Epithelial cell of proximal tubule (primary cell): Measurements from ENCODE around the gene SPATA21. TPM values are rescaled to one million over a fixed set of nuclear protein-coding genes. Genes with fewer than 3 reads are reported as not detected.
A peak's percentile ranks its signal among the peaks of the same experiment; 100 is the strongest.
"Not testable (repeated sequence)": the region's sequence is repeated elsewhere in the genome, so short reads cannot be mapped to it uniquely, and the experiment has no call there.

Source experiments
- DNase-seq: peaks from one replicate; pipeline ENCODE4 v3.0.0-alpha.2; 2011; ENCODE audit warnings: low read depth
- H3K4me3 ChIP-seq: 2 replicates; pipeline ENCODE4 v1.5.1; 2011; ENCODE audit warnings: low read depth, mild to moderate bottlenecking, low read length
- total RNA-seq: library from RNA; depleted of rRNA; stranded (reverse); fragments of >200 nt; gene quantifications from 2 replicates; pipeline ENCODE4 v1.2.3, GENCODE V29; 2015
- TF ChIP-seq, protein P1 (sequence below): conservative IDR thresholded peaks from 2 replicates; pipeline ENCODE4 v1.5.1; 2012; ENCODE audit warnings: low read depth, mild to moderate bottlenecking, low read length

SPATA21 gene
- total RNA-seq, 1 donor from 2014 or later, result not detected

DNA sequence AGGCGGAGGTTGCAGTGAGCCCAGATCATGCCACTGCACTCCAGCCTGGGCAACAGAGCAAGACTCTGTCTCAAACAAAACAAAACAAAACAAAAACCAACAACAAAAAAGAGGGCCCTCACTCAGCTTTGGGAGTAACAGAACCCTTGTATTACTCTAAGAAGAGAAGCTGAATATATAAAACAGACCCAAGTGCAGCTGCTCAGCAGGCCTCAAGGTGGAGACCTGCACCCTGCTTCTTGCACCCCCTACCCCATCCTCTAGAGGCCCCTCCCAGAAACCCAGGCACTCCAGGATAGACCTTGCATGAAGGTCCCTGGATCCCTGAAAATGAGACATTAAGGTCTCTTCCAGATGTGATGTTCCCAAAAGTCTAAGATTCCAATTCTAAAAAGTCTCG is 37.7 kb upstream of the SPATA21 start:
- not testable (repeated sequence) for DNase-seq, H3K4me3 ChIP-seq
- TF ChIP-seq, protein P1, sequence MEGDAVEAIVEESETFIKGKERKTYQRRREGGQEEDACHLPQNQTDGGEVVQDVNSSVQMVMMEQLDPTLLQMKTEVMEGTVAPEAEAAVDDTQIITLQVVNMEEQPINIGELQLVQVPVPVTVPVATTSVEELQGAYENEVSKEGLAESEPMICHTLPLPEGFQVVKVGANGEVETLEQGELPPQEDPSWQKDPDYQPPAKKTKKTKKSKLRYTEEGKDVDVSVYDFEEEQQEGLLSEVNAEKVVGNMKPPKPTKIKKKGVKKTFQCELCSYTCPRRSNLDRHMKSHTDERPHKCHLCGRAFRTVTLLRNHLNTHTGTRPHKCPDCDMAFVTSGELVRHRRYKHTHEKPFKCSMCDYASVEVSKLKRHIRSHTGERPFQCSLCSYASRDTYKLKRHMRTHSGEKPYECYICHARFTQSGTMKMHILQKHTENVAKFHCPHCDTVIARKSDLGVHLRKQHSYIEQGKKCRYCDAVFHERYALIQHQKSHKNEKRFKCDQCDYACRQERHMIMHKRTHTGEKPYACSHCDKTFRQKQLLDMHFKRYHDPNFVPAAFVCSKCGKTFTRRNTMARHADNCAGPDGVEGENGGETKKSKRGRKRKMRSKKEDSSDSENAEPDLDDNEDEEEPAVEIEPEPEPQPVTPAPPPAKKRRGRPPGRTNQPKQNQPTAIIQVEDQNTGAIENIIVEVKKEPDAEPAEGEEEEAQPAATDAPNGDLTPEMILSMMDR, result peak; percentile 8

DNA sequence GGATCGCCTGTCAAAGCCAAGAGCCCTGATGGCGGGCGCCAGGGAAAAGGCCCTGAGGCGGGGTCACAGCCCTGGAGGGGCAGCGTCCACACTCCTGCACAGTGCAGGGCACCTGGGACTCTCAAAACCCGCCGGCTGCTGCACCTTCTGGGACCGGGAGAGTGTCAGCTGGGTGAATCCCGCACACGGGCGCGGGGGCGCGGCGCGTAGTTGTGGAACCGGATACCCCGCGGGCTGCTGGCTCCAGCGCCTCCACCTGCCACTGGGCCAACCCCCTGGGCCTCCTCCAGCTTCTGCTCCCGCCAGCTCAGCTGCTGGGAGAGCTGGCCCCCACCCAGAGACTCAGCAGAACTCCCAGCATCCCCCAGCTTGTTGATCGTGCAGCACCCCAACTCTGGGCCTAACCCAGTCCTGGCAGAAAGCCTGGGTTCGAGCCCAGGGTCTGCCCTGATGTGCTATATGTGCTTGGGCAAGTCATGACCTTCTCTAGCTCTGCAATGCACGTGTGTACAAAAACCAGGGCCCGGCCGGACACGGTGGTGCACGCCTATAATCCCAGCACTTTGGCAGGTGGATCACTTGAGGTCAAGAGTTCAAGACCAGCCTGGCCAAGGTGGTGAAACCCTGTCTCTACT is 37.1 kb upstream of the SPATA21 start:
- DNase-seq, result no peak
- no peak overlapping the region for H3K4me3 ChIP-seq
- TF ChIP-seq, protein P1, result no peak

DNA sequence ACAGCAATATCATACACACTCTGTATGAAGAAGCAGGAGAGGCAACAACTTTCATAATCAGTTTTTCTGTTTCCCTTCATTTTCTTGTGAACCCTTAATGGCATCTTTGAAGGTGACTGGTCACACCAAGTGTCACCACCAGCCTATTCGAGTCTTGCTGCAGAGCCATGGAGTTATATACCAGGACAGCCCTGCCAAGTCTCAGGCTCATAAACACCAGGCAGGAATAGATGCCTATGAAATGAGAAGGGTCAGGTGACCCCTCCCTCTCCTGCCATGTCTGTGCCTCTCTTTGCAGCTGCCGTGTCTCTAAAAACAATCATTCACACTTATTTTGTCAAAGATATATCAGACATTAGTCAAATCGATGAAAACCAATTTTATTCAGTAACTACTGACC is 31.3 kb upstream of the SPATA21 start:
- DNase-seq, result no peak
- TF ChIP-seq, protein P1, result no peak
- no peak overlapping the region for H3K4me3 ChIP-seq

DNA sequence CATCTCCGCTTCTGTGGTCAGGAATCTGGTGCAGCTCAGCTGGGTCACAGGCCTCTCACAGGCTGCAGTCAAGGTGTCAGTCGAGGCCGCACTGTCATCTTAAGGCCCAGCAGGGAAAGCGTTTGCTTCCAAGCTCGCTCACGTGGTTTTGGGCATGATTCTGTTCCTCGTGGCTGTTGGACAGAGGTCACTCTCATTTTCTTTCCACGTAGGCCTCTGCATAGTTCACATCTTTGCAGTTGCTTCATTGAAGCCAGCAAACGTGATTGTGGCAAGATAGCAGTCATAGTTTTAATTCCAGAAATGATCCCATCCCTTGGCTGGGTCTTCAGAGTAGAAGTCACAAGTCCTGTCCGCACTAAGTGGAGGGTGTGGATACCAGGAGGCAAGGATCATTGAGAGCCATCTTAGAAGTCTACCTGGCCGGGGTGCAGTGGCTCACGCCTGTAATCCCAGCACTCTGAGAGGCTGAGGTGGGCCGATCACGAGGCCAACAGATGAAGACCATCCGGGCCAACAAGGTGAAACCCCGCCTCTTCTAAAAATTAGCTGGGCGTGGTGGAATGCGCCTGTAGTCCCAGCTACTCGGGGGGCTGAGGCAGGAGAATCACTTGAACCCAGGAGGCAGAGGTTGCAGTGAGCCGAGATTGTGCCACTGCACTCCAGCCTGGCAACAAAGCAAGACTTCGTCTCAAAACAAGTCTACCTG is 27.8 kb upstream of the SPATA21 start:
- DNase-seq, result no peak
- no peak overlapping the region for H3K4me3 ChIP-seq
- TF ChIP-seq, protein P1, result no peak

DNA sequence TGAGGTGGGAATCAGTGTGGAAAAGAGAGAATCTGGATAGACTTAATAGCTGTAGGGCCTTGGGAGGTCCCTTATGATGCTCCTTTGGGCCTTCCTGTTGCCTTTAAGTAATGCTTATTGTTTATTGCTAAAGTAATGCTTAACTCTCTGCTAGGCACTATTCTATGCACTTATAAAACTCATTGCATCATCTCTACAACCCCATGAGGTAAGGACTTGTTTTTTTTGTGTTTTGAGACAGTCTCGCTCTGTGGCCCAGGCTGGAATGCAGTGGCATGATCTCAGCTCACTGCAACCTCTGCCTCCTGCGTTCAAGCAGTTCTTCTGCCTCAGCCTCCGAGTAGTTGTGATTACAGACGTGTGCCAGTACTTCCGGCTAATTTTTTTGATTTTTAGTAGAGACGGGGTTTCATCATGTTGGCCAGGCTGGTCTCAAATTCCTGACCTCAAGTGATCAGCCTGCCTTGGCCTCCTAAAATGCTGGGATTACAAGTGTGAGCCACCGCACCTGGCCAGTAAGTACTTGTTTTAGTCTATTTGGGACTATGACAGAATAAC is 25.6 kb upstream of the SPATA21 start:
- no peak for DNase-seq
- TF ChIP-seq, protein P1, result no peak
- H3K4me3 ChIP-seq, result no peak overlapping the region

DNA sequence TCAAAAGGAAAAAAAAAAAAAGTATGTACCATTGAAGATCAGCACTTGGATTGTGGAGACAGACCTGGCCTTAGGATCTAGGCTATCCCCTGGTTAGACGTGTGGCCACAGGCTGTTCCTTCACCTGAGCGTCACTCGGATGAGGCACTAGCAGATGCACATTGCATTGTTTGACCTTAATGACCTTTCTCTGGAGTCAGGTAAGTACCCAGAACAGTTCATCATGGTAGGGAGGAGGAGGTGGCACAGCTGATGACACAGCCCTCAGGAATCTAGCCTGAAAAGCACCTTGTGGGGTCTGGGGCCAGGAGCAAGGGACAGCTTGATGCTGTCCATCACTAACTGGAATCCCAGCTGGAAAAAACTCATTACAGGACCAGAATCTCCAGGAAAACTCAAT is 24.5 kb upstream of the SPATA21 start:
- TF ChIP-seq, protein P1, result no peak
- no peak overlapping the region for H3K4me3 ChIP-seq
- DNase-seq, result no peak
